Liver (tissue), 9 donors: ENCODE data around the gene SELENOV. TPM values are rescaled to one million over a fixed set of nuclear protein-coding genes. Genes with fewer than 3 reads are reported as not detected.

ENCODE experiments used
- DNase-seq: peaks from one replicate; pipeline ENCODE4 v3.0.0-alpha.2; 2017; ENCODE audit warnings: low spot score
- H3K27ac ChIP-seq, 2 donors: one replicate each; pipeline ENCODE4 v1.7.0; 2013; ENCODE audit warnings: inconsistent platforms in 2 of 2, low read length in 2 of 2, control low read depth in 1 of 2, low read depth in 1 of 2, mild to moderate bottlenecking in 1 of 2
- H3K27me3 ChIP-seq, 4 donors: one replicate each; pipeline versions ENCODE4 v1.6.1 to v1.7.0; 2013; ENCODE audit warnings: low read length in 3 of 4, inconsistent platforms in 1 of 4, mild to moderate bottlenecking in 1 of 4, moderate library complexity in 1 of 4; ENCODE audit not compliant: control insufficient read depth in 4 of 4, insufficient read depth in 4 of 4
- H3K36me3 ChIP-seq, 4 donors: one replicate each; pipeline versions ENCODE4 v1.6.1 to v1.7.0; 2013; ENCODE audit warnings: low read length in 3 of 4, mild to moderate bottlenecking in 3 of 4, low read depth in 1 of 4, moderate library complexity in 1 of 4; ENCODE audit not compliant: control insufficient read depth in 4 of 4, insufficient read depth in 3 of 4
- H3K4me1 ChIP-seq, 4 donors: one replicate each; pipeline versions ENCODE4 v1.6.1 to v1.7.0; 2013; ENCODE audit warnings: low read length in 3 of 4, mild to moderate bottlenecking in 3 of 4, moderate library complexity in 1 of 4; ENCODE audit not compliant: control insufficient read depth in 4 of 4, insufficient read depth in 4 of 4
- H3K4me3 ChIP-seq, 3 donors: one replicate each; pipeline versions ENCODE4 v1.6.1 to v1.7.0; 2013; ENCODE audit warnings: low read length in 3 of 3, control low read depth in 1 of 3, low read depth in 1 of 3, mild to moderate bottlenecking in 1 of 3
- H3K9ac ChIP-seq, 2 donors: one replicate each; pipeline ENCODE4 v1.7.0; 2013; ENCODE audit warnings: low read length in 2 of 2, mild to moderate bottlenecking in 2 of 2, moderate library complexity in 2 of 2, control low read depth in 1 of 2, low read depth in 1 of 2
- H3K9me3 ChIP-seq, 4 donors: one replicate each; pipeline versions ENCODE4 v1.6.1 to v1.7.0; 2013; ENCODE audit warnings: low read length in 3 of 4; ENCODE audit not compliant: control insufficient read depth in 4 of 4
- ATF3 ChIP-seq: IDR thresholded peaks from 2 replicates; pipeline ENCODE4 v1.6.1; 2016; ENCODE audit warnings: antibody characterized with exemption
- CTCF ChIP-seq: fragments of 150-350 bp; IDR thresholded peaks from 2 replicates; pipeline ENCODE4 v1.5.1; 2017; ENCODE audit warnings: improper control_type of control experiment, low read depth, low read length; ENCODE audit not compliant: missing input control
- EGR1 ChIP-seq, 2 donors: IDR thresholded peaks; 2 replicates each; pipeline ENCODE4 v1.6.1; 2016 to 2018; ENCODE audit warnings: antibody characterized with exemption in 2 of 2, low read depth in 2 of 2
- FOXA1 ChIP-seq: IDR thresholded peaks from 2 replicates; pipeline ENCODE4 v1.6.1; 2016; ENCODE audit warnings: antibody characterized with exemption
- FOXA2 ChIP-seq: IDR thresholded peaks from 2 replicates; pipeline ENCODE4 v1.6.1; 2016; ENCODE audit warnings: antibody characterized with exemption
- GABPA ChIP-seq, 2 donors: IDR thresholded peaks in 1 of 2; conservative IDR thresholded peaks in 1 of 2; 2 replicates each; pipeline ENCODE4 v1.6.1; 2016; ENCODE audit warnings: antibody characterized with exemption in 2 of 2, mild to moderate bottlenecking in 1 of 2, moderate library complexity in 1 of 2
- HNF4A ChIP-seq, 2 donors: conservative IDR thresholded peaks; 2 replicates each; pipeline ENCODE4 v1.6.1; 2016; ENCODE audit warnings: antibody characterized with exemption in 2 of 2, mild to moderate bottlenecking in 2 of 2
- HNF4G ChIP-seq: IDR thresholded peaks from 2 replicates; pipeline ENCODE4 v1.6.1; 2016; ENCODE audit warnings: antibody characterized with exemption
- JUND ChIP-seq, 2 donors: IDR thresholded peaks; 2 replicates each; pipeline ENCODE4 v1.6.1; 2016; ENCODE audit warnings: antibody characterized with exemption in 2 of 2
- MAX ChIP-seq: IDR thresholded peaks from 2 replicates; pipeline ENCODE4 v1.6.1; 2016; ENCODE audit warnings: antibody characterized with exemption
- NR2F2 ChIP-seq: IDR thresholded peaks from 2 replicates; pipeline ENCODE4 v1.6.1; 2016; ENCODE audit warnings: antibody characterized with exemption
- RAD21 ChIP-seq, 2 donors: IDR thresholded peaks; 2 replicates each; pipeline ENCODE4 v1.6.1; 2016; ENCODE audit warnings: antibody characterized with exemption in 2 of 2, mild to moderate bottlenecking in 2 of 2
- REST ChIP-seq: IDR thresholded peaks from 2 replicates; pipeline ENCODE4 v1.6.1; 2016; ENCODE audit warnings: antibody characterized with exemption, mild to moderate bottlenecking
- RXRA ChIP-seq, 2 donors: IDR thresholded peaks; 2 replicates each; pipeline ENCODE4 v1.6.1; 2017 to 2018; ENCODE audit warnings: antibody characterized with exemption in 2 of 2, mild to moderate bottlenecking in 1 of 2
- SP1 ChIP-seq: IDR thresholded peaks from 2 replicates; pipeline ENCODE4 v1.6.1; 2018; ENCODE audit warnings: antibody characterized with exemption, mild to moderate bottlenecking
- TAF1 ChIP-seq: conservative IDR thresholded peaks from 2 replicates; pipeline ENCODE4 v1.6.1; 2016; ENCODE audit warnings: antibody characterized with exemption, mild to moderate bottlenecking
- YY1 ChIP-seq: IDR thresholded peaks from 2 replicates; pipeline ENCODE4 v1.6.1; 2016; ENCODE audit warnings: antibody characterized with exemption, mild to moderate bottlenecking
- ZBTB33 ChIP-seq: IDR thresholded peaks from 2 replicates; pipeline ENCODE4 v1.6.1; 2016; ENCODE audit warnings: antibody characterized with exemption
- WGBS: extraction: QIAGEN DNeasy Blood & Tissue Kit; methylation state at CpG from one replicate; pipeline ENCODE4 v1.1.7; 2013; 5-methylcytosine and 5-hydroxymethylcytosine counted together
- polyA plus RNA-seq, 2 donors: library from polyadenylated mRNA; stranded (reverse) in 1 of 2; unstranded in 1 of 2; fragments of 200-250 nt in 1 of 2; fragments of >200 nt in 1 of 2; fragmentation: Nextera tagmentation in 1 of 2; extraction: Ambion mirVana in 1 of 2; gene quantifications; one replicate each; pipeline versions ENCODE4 v1.2.1 to v1.2.3, GENCODE V29; 2013 to 2015
- total RNA-seq, 2 donors: library from RNA; depleted of rRNA; stranded (reverse); fragments of >200 nt; gene quantifications; one replicate each; pipeline ENCODE4 v1.2.3, GENCODE V29; 2014
- donor health status: healthy.
- donor health status: healthy.
- donor health status: healthy.
- donor health status: healthy.
- donor health status: healthy.

SELENOV gene
- total and polyA plus RNA-seq, 4 donors = not detected

GRCh38 chr19:39479916-39480315 is 35.0 kb upstream of the SELENOV start:
- peak overlapping the region in 1 of 2 donors; percentile 82 for H3K27ac ChIP-seq
- H3K27me3 ChIP-seq = no peaks in the 10 kb centered on the region
- no peaks in the 10 kb centered on the region for H3K9me3 ChIP-seq
- no peak for TF ChIP-seq HNF4A (conservative IDR thresholded peaks at IDR 0.05)
- TF ChIP-seq RXRA (IDR thresholded peaks at IDR 0.05) = no peak
- TF ChIP-seq EGR1 (IDR thresholded peaks at IDR 0.05; ENCODE audit: low read depth in 2 of 2) = no peak
- TF ChIP-seq TAF1 = no peak
- TF ChIP-seq JUND (IDR thresholded peaks at IDR 0.05) = no peak
- TF ChIP-seq FOXA1 = no peak
- TF ChIP-seq YY1 = no peak
- no peak for TF ChIP-seq SP1
- TF ChIP-seq MAX = no peak
- no peak for TF ChIP-seq HNF4G
- no peak for TF ChIP-seq CTCF
- TF ChIP-seq REST = no peak
- TF ChIP-seq ZBTB33 = no peak
- TF ChIP-seq RAD21 (IDR thresholded peaks at IDR 0.05) = no peak
- no peak for TF ChIP-seq FOXA2
- no peak for TF ChIP-seq ATF3
- no peak for TF ChIP-seq NR2F2
- no peak for TF ChIP-seq GABPA (IDR thresholded peaks at IDR 0.05 in 1 of 2, conservative IDR thresholded peaks at IDR 0.05 in 1 of 2)
- 68% methylated on average over 10 of the region's 10 CpGs for WGBS
- H3K36me3 ChIP-seq = peaks cover 3 to 14% (median 8%) of the 10 kb centered on the region in 4 donors
- no peak for DNase-seq
- H3K4me1 ChIP-seq = peaks cover 3 to 19% (median 15%) of the 10 kb centered on the region in 4 donors
- H3K9ac ChIP-seq = peak overlapping the region; percentile 57 to 90
- H3K4me3 ChIP-seq = peak overlapping the region in 2 of 3 donors; percentile 78 to 95
